Measurements from ENCODE around the gene RPEL1.
"Not testable (repeated sequence)": the region's sequence is repeated elsewhere in the genome, so short reads cannot be mapped to it uniquely, and the experiment has no call there.

The RPEL1 gene

DNA sequence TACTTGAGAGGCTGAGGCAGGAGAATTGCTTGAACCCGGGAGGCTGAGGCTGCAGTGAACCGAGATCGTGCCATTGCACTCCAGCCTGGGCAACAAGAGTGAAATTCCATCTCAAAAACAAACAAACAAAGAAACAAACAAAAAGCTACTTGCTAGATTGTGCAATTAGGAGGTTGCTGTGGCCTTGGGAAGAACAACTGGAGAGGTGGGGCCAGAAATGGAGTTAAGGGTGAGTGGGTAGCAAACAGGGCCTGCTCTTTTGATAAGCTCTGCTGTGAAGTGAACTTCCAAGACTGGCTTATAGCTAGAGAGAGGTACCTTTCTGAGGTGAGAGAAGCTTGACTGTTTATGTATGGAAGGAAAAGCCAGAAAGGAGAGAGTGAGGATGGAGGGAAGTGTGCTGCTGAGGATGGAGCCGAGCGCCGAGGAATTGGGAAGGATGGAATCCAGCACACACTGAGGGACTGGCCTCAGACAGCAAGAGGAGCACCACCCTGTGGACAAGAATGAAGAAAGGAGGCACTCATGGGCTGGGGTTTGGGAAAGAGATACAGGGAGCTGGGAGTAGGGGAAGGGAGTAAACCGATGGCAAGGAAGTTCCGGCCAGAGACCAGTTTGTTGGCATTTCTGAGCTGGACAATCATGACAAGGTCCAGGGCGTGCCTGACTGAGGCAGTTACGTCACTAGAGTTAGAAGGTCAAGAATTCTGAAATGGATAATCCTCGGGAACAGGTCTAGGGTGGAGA, 7.0 kb upstream of the RPEL1 start:
- peak; percentile 65 for DNase-seq

DNA sequence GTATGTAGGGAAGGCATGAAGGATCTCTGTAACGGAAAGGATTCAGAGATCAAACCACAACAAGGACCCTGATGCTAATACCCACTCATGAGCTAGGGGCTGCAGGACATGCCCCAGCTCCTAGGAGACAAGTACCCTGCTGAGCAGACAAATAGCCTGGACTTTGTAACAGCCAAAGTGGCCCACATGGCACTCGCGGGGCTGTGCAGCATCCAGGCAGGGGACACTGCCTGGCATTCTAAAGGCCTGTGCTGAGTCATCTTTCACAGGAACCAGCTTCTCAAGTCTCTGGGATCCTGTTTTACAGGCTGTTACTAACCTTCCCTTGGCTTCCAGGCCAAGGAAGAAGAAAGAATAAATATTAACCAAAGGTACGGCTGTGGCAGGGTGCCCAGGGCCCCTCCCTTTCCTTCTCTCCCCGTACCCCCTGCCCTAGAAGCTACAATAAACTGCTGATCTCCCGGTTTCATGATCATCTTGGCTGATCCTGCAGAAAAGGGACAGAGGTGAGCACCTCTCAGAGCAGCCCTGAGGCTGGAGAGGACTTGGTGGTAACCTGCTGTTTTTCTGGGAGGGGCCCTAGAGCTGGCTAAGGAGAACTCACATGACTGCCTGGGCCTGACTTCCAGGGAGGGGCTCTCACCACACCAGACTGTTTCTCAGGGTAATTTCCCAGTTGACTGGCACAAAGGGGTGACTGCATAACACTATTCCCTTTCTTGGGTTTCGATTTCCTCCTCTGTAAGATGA, 4.2 kb upstream of the RPEL1 start:
- DNase-seq, result peak; percentile 36

DNA sequence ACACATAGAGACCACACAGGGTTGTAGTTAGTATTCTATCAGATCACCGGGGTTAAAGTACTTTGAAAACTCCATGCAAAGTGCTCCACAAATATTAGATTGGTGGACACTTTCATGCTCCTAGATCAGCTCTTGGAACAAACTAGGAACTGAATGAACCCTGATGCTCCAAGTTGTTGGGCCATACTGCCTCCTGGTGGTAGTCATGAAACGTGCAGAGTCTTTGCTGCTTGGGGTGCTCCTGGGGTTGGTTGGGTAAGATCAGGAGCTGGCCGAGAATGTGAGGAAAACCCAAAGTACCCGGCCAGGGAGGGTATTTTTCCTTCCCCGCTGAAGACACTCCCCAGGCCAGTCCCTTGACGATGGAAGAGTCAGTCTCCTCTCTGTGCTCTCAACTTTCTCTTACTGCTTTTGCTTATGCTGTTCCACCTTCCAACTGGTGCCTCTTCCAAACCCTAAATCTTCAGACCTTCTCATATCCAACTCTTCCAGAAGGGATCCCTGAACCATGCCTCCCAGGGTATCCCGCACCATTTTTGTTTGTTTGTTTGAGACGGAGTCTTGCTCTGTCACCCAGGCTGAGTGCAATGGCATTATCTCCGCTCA, 918 bp upstream of the RPEL1 start:
- peak; percentile 73 for DNase-seq

DNA sequence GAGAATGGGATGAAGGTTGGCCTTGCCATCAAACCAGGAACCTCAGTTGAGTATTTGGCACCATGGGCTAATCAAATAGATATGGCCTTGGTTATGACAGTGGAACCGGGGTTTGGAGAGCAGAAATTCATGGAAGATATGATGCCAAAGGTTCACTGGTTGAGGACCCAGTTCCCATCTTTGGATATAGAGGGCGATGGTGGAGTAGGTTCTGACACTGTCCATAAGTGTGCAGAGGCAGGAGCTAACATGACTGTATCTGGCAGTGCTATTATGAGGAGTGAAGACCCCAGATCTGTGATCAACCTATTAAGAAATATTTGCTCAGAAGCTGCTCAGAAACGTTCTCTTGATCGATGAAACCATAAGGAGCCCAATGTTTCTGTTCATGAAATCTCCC, 637 bp downstream of the RPEL1 start:
- no peak for DNase-seq

DNA sequence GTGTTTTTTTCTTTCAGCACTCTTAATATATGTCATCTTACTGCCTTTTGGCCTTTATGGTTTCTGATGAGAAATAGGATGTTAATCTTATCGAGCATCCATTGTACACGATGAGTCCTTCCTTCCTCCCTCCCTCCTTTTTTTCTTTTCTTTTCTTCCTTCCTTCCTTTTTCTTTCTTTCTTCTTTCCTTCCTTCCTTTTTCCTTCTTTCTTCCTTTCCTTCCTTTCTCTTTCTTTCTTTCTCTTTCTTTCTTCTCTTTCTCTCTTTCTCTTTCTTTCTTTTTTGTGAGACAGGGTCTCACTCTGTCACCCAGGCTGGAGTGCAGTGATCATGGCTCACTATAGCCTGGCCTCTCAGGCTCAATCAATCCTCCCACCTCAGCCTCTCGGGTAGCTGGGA, 8.4 kb downstream of the RPEL1 start:
- no peak for DNase-seq

DNA sequence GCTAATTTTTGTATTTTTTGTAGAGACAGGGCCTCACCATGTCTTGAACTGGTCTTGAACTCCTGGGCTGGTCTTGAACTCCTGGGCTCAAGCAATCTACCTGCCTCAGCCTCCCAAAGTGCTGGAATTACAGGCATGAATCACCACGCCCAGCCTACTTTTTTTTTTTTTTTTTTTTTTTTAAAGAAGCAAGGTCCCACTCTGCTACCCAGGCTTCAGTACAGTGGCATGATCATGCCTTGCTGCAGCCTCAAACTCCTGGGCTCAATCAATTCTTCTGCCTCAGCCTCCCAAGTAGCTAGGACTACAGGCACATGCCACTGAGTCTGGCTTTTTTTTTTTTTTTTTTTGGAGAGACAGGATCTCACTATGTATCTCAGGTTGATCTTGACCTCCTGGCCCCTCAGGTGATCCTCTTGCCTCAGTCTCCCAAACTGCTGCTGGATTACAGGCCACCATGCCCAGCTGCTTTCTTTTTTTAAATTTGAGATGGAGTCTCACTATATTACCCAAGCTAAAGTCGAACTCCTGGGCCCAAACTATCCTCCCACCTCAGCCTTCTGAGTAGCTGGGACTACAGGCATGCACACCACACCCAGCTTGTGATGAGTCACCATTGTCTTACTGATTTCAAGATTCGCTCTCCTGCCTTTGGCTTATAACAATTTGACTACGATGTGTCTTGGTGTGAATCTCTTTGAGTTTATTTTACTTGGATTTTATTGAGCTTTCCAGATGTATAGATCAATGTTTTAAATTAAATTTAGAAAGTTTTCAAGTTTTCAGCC, 9.0 kb downstream of the RPEL1 start:
- no peak for DNase-seq

DNA sequence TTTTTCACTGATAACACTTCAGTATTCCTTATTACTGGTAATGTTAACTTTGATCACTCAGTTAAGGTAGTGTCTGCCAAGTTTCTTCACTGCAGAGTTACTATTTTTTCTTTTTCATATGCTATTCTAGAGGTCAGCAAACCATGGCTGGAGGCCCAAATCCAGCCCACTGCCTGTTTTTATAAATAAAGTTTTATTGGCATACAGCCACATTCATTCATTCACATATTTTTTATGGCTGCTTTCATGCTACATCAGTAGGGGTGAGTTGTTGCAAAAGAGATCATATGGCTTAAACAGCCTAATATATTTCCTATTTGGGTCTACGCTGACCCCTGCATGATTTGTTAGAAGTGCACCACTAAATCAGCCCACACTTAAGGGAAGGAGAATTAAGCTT, 10.9 kb downstream of the RPEL1 start:
- DNase-seq, result no peak

DNA sequence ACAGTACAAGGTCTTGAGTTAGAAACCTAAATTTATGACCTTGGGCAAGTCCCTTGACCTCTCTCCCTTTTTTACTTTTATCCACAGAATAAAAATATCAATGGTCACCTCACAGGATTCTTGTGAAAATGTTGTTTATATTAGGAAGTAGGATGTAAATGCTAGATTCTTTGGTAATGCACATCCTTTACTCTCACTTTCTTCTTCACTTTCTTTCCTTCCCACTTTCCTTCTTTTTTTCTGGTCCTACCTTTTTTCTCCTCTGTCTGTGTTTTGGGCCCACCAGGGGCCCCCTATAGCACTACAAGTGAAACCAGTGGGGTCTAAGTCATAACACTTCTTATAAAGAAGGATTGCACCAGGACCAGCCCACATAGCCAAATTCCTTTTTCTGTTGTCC, 12.1 kb downstream of the RPEL1 start:
- DNase-seq, result no peak

DNA sequence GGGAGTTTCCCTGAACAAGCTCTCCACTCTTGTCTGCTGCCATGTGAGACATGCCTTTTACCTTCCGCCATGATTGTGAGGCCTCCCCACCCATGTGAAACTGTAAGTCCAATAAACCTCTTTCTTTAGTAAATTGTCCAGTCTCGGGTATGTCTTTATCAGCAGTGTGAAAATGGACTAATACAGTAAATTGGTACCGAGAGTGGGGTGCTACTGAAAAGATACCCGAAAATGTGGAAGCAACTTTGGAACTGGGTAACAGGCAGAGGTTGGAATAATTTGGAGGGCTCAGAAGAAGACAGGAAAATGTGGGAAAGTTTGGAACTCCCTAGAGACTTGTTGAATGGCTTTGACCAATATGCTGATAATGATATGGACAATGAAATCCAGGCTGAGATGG, 13.2 kb downstream of the RPEL1 start:
- not testable (repeated sequence) for DNase-seq

DNA sequence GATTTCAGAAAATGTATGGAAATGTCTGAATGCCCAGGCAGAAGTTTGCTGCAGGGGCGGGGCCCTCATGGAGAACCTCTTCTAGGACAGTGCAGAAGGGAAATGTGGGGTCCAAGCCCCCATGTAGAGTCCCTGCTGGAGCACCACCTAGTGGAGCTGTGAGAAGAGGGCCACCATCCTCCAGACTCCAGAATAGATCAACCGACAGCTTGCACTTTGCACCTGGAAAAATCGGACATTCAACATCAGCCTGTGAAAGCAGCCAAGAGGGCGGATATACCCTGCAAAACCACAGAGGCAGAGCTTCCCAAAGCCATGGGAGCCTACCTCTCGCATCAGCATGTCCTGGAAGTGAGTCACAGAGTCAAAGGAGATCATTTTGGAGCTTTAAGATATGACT, 14.3 kb downstream of the RPEL1 start:
- no peak for DNase-seq

DNA sequence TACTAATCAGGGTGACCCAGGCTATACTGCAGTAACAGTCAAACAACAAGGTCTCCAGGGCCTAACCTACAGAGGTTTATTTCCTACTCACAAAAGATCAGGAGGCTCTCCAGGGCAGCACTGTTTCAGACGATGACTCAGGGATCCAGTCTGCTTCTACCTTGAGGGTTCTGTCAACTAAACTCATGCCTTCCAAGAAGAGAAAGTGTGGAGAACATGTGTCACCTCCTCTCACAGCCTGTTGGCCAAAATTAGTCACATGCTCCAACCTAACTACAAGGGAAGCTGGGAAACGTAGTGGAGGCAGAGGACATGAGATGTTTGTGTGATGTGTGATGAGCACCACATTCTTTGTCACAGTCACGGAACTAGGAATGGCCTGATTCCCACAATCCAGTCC, 16.5 kb downstream of the RPEL1 start:
- peak; percentile 21 for DNase-seq

DNA sequence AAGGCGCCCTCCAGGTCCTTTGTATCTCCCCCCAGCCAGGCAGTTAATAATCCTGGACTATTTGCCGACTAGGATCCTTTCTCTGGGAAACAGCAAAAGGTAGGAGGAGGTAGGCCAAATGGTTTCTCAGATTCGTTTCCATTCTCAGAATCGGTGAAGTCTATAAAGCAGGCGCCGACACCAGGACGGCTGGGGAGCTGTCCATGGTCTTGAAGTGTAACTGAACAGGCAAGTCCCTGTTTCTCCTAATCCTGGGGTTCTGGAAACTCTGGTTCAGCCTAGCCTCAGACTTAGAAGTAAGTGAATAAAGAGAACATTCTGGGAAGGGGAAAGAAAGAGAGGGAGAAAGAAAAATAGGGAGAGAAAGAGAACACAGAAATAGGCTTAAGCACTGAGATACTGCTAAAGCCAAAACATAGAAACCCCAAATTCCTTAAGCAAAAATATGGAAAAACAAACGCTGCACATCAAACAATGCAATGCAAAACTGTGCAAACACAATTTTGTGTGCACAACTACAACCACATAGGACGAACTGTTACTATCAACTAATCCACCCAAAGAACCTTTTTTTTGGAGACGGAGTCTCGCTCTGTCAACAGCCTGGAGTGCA, 20.1 kb downstream of the RPEL1 start:
- DNase-seq, result peak; percentile 70

DNA sequence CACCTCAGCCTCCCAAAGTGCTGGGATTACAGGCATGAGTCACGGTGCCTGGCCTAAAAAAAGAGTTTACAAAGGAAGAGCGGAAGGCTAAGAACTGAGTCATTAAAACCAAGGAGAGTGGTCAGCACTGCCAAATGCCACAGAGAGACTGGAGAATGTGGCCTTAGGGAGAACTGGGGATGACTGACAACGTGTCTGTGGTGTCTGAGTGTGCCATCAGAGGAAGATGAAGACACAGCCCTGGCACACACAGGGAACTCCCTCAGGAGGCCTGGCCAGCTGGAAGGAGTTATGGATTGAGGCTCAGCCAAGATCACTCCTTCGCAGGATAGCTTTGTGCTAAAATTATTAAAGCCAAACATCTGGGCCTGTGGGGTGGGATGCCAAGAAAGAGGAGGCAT, 27.4 kb downstream of the RPEL1 start:
- peak; percentile 98 for DNase-seq

DNA sequence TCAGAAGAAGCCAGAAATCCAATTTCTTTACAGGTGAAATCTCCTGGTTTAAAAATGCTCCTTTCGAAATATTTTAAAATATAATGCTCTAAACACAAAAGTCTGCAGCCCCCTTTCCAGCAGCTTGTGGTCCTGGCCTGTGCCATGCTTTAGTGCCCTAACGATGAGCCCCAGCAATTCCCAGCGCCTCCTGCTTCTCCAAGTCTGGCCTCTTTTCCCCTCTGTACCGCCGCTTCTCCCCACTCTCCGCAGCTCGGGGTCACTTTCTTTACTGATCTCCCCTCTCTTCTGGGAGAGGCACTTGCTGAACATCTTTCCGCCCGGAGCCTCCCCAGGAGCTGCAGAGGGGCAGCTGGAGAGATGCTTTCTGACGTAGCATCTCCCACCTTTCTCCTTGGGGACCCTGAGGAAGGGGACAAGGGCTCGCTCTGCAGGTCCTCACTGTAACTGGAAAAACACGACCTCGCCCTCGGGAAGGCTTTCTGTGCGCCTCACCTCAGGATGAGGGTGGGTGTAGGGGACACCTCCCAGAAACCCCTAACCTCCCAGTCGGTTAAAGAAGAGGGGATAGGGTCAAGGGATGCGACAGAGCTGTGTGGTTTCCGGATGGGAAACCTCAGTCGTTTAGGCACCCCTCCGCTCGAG, 30.7 kb downstream of the RPEL1 start:
- no peak for DNase-seq

DNA sequence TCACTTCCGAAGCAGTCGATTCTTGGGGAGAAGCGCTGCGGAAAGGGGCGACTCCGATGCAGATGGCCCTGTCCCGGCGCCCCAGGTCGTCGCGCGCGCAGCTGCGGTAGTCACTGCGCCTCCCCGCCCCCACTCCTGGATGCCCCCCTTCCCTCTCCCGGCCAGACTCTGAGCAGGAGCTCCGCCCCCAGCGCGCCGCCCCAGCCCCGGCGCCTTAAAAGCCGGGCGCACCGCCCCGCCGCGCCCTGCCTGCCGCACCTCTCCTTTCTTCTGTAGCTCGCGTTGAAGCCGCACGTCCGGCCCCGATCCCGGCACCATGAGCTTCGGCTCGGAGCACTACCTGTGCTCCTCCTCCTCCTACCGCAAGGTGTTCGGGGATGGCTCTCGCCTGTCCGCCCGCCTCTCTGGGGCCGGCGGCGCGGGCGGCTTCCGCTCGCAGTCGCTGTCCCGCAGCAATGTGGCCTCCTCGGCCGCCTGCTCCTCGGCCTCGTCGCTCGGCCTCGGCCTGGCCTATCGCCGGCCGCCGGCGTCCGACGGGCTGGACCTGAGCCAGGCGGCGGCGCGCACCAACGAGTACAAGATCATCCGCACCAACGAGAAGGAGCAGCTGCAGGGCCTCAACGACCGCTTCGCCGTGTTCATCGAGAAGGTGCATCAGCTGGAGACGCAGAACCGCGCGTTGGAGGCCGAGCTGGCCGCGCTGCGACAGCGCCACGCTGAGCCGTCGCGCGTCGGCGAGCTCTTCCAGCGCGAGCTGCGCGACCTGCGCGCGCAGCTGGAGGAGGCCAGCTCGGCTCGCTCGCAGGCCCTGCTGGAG, 31.4 kb downstream of the RPEL1 start, which contains the start of gene INA:
INA (plus strand) TSS at position 243 of the 817 bp plus-strand sequence; CDS start at position 317, 74 bp downstream.
- DNase-seq, result peak; percentile 65

DNA sequence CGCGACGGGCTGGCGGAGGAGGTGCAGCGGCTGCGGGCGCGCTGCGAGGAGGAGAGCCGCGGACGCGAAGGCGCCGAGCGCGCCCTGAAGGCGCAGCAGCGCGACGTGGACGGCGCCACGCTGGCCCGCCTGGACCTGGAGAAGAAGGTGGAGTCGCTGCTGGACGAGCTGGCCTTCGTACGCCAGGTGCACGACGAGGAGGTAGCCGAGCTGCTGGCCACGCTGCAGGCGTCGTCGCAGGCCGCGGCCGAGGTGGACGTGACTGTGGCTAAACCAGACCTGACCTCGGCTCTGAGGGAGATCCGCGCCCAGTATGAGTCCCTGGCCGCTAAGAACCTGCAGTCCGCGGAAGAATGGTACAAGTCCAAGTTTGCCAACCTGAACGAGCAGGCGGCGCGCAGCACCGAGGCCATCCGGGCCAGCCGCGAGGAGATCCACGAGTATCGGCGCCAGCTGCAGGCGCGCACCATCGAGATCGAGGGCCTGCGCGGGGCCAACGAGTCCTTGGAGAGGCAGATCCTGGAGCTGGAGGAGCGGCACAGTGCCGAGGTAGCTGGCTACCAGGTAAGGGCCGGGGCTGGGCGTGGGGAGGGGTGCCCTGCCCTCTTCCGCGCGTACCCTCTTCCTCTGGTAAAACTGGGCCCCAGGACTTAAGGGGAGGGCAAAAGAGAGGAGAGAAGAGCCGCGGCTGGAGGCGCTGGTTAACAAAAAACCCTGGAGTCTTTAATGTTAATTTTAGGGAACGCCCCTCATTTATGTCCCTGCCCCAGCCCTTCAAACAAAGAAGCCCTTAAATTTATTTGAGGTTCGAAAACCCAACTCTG, 32.2 kb downstream of the RPEL1 start:
- DNase-seq, result no peak

DNA sequence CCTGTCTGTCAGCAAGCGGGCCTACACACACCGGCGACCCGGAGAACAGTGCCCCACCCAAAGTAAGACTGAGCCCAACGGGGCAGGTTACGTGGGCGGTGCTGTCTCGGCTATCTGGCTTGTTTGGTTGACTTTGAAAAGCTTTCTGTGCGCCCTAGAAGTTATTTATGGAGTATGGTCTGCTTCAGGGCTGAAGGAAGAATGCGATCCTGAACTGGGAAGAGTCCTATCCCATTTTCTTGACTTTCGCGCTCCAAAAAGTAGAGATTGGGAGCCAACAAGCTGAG, 32.8 kb downstream of the RPEL1 start:
- no peak for DNase-seq

DNA sequence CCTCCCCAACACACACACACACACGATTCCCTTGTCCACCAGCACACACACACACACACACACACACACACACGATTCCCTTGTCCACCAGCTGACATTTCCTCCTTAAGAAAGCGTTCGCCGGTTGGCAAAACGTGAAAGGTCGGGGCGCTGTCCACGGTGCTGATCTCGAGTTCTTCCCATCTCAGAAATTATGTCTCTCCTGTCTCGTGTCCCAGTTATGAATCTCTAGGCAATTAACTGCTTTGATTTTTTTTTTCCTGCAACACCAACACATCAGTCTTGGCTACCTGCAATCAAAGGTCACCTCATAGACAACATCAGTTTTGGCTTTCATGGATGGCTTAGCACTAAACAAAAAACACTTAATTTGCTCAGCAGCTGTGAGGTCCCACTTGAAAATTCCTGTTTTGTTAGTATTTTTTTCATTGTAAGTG, 33.2 kb downstream of the RPEL1 start:
- peak; percentile 46 for DNase-seq

DNA sequence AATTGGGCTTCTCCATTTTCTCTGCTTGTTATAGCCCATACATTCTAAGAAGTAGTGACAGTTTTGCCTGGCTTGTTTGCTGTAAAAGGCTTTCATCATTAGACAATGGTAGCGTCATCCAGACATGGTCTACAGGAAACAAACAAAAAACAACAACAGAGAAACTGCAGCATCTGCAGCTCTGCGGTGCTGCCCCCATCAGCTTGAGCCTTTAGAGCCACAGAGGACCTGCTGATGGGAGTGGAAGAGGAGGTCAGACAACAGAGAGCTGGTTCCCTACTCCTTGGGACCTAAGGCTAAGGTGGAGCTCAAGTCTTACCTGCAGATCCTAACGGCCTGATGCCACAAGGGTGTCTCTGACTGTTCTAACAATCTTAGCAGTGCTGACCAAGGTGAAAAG, 34.3 kb downstream of the RPEL1 start:
- no peak for DNase-seq

DNA sequence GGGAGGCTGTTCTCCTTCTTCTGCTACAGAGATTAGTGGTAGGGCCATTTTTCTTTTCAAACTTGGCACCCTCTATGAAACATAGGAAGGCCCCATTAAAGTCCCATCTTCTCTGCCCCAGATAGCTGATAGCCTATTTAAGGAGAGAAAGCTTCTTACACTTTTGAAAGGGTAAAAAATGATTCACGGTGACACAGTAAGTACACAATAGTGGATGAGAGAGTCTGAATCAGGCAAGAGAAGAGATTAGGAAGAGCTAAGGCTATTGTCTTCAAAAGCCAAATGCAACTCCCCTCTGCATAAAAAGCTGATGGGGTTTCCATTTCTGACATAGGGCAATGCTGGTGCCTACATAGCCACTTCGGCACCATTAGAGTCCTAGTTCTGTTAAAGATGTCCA, 34.8 kb downstream of the RPEL1 start:
- DNase-seq, result no peak

DNA sequence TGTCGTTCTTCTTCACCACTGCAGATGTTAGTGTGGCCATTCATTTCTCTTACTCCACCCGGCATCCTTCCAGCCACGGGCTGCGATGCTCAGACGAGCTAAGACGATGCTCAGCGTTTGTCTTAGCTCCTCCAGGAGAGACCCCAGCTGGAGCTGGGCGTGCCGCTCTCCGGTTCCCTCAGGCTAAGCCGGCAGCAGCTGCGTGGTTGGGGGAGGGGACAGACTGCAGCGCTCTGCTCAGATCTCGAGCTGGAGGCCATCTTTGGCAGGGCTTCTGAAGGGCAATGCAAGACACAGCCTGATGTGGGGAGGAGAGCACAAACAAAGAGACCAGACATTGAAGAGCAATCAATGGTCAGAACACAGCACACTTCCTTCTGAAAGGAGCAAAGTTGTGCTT, 36.1 kb downstream of the RPEL1 start:
- DNase-seq, result no peak
